ENCODE measurements around the gene RRH.

DNA sequence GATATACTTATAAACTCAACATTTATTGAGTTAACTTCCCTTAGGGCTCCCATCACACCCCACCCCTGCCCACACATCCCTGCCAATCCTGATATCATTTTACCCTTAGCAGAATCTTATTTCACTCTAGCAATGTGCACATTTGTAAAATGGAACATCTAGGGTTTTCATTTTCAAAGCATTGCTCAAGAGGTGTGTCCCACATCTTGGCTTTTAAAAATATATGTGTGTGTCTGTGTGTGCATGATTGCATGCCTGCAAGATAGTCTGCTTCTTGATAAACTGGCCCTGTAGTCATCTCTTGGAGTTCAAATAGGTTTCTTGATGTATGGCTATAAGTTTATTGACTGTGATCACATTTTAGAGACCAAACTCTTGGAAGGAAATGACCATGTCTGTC is 58.5 kb downstream of the RRH start:
- TF ChIP-seq, protein P1, sequence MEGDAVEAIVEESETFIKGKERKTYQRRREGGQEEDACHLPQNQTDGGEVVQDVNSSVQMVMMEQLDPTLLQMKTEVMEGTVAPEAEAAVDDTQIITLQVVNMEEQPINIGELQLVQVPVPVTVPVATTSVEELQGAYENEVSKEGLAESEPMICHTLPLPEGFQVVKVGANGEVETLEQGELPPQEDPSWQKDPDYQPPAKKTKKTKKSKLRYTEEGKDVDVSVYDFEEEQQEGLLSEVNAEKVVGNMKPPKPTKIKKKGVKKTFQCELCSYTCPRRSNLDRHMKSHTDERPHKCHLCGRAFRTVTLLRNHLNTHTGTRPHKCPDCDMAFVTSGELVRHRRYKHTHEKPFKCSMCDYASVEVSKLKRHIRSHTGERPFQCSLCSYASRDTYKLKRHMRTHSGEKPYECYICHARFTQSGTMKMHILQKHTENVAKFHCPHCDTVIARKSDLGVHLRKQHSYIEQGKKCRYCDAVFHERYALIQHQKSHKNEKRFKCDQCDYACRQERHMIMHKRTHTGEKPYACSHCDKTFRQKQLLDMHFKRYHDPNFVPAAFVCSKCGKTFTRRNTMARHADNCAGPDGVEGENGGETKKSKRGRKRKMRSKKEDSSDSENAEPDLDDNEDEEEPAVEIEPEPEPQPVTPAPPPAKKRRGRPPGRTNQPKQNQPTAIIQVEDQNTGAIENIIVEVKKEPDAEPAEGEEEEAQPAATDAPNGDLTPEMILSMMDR (IDR thresholded peaks at IDR 0.05): no peak
- TF ChIP-seq POLR2A (IDR thresholded peaks at IDR 0.05): no peak

All from body of pancreas (tissue), 4 donors.